ENCODE measurements around the gene SLK.

SLK gene

GRCh38 chr10:104056619-104057273 lies 89.8 kb downstream of the SLK start:
- H3K4me3 ChIP-seq (ENCODE audit: insufficient read depth, low read length, poor library complexity, severe bottlenecking): no peak overlapping the region
- no peak overlapping the region for H2AFZ ChIP-seq (ENCODE audit: low read depth, low read length, severe bottlenecking)
- H4K20me1 ChIP-seq (ENCODE audit: low read depth, low read length): no peaks in the 10 kb centered on the region
- H3K9ac ChIP-seq (ENCODE audit: low read length): no peak overlapping the region
- H3K27ac ChIP-seq (ENCODE audit: low read depth, low read length): no peak overlapping the region
- no peaks in the 10 kb centered on the region for H3K27me3 ChIP-seq (ENCODE audit: low read length)
- H3K36me3 ChIP-seq (ENCODE audit: low read length): no peaks in the 10 kb centered on the region
- H3K4me2 ChIP-seq (ENCODE audit: low read depth, low read length, poor library complexity, severe bottlenecking): no peak overlapping the region
- no peaks in the 10 kb centered on the region for H3K9me3 ChIP-seq (ENCODE audit: insufficient read depth, low read length)
- H3F3A ChIP-seq (ENCODE audit: insufficient read depth): no peaks in the 10 kb centered on the region
- TF ChIP-seq CTCF (IDR thresholded peaks at IDR 0.05; ENCODE audit: insufficient read depth, low read length, poor library complexity, severe bottlenecking) (no peak), EZH2phosphoT487 (conservative IDR thresholded peaks at IDR 0.05; ENCODE audit: low read length) (no peak)
- no peaks in the 10 kb centered on the region for H3K9me2 ChIP-seq (replicated peaks; ENCODE audit: insufficient read depth, low read length)
- H3K79me2 ChIP-seq (ENCODE audit: insufficient read depth, low read length): no peaks in the 10 kb centered on the region

DNA sequence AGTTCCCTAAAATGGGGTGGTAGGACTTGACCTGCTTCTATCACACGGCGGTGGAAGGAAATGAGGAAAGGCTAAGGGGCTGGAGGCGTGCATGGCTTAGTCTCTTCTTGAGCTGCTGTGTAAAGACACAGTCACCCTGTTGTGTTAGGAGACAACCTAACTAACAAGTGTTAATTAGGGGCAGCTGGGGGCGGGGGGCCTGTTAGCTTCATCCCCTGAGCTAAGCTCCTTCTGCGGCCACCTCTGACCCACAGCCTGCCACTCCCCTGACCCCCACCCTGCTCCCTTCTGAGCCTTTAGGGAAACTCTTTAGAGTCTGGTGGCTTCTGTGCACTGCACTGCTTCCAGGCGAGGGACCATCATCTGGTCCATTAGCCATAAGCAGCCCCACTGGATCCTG lies 90.8 kb downstream of the SLK start:
- TF ChIP-seq EZH2phosphoT487 (conservative IDR thresholded peaks at IDR 0.05; ENCODE audit: low read length): no peak
- no peaks in the 10 kb centered on the region for H4K20me1 ChIP-seq (ENCODE audit: low read depth, low read length)
- H3K27ac ChIP-seq (ENCODE audit: low read depth, low read length): no peak overlapping the region
- no peak overlapping the region for H2AFZ ChIP-seq (ENCODE audit: low read depth, low read length, severe bottlenecking)
- H3F3A ChIP-seq (ENCODE audit: insufficient read depth): no peaks in the 10 kb centered on the region
- no peaks in the 10 kb centered on the region for H3K36me3 ChIP-seq (ENCODE audit: low read length)
- H3K4me2 ChIP-seq (ENCODE audit: low read depth, low read length, poor library complexity, severe bottlenecking): no peak overlapping the region
- no peaks in the 10 kb centered on the region for H3K9me2 ChIP-seq (replicated peaks; ENCODE audit: insufficient read depth, low read length)
- no peaks in the 10 kb centered on the region for H3K27me3 ChIP-seq (ENCODE audit: low read length)
- H3K4me3 ChIP-seq (ENCODE audit: insufficient read depth, low read length, poor library complexity, severe bottlenecking): no peak overlapping the region
- no peaks in the 10 kb centered on the region for H3K9me3 ChIP-seq (ENCODE audit: insufficient read depth, low read length)
- no peaks in the 10 kb centered on the region for H3K79me2 ChIP-seq (ENCODE audit: insufficient read depth, low read length)
- H3K9ac ChIP-seq (ENCODE audit: low read length): no peak overlapping the region

- Histone ChIP-seq H3K79me2 (ENCODE audit: insufficient read depth, low read length) (no peaks in the 10 kb centered on the region), H3K4me2 (ENCODE audit: low read depth, low read length, poor library complexity, severe bottlenecking) (no peak overlapping the region), H3K27me3 (ENCODE audit: low read length) (no peaks in the 10 kb centered on the region), H4K20me1 (ENCODE audit: low read depth, low read length) (no peaks in the 10 kb centered on the region), H3K9me3 (ENCODE audit: insufficient read depth, low read length) (no peaks in the 10 kb centered on the region), H3F3A (ENCODE audit: insufficient read depth) (no peaks in the 10 kb centered on the region), H3K9ac (ENCODE audit: low read length) (no peak overlapping the region), H3K27ac (ENCODE audit: low read depth, low read length) (no peak overlapping the region), H2AFZ (ENCODE audit: low read depth, low read length, severe bottlenecking) (no peak overlapping the region), H3K4me3 (ENCODE audit: insufficient read depth, low read length, poor library complexity, severe bottlenecking) (no peak overlapping the region), H3K36me3 (ENCODE audit: low read length) (no peaks in the 10 kb centered on the region), H3K9me2 (replicated peaks; ENCODE audit: insufficient read depth, low read length) (no peaks in the 10 kb centered on the region)
- TF ChIP-seq CTCF (IDR thresholded peaks at IDR 0.05; ENCODE audit: insufficient read depth, low read length, poor library complexity, severe bottlenecking): no peak
- TF ChIP-seq EZH2phosphoT487 (conservative IDR thresholded peaks at IDR 0.05; ENCODE audit: low read length): no peak
Observed at GRCh38 chr10:104059364-104059763, 92.4 kb downstream of the SLK start.

DNA sequence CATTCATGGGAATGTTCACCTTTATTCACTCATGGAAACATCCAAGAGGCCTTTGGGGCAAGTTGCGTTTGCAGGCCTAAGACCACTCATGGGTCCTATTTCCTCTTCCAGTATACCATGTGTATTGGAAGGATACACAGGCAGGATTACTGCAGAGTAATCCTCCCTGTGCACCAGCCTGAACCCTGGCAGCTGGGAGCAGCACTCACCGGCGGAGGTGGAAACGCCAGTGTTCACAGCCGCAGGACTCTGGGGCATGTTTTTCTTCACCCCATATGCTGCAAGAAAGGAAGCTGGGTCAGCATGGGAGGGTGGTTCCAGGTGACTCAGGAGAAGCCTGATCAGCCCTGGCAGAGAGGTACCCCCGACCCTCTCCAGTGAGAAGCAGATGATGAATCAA lies 94.3 kb downstream of the SLK start:
- H3K4me3 ChIP-seq (ENCODE audit: insufficient read depth, low read length, poor library complexity, severe bottlenecking): no peak overlapping the region
- H3K36me3 ChIP-seq (ENCODE audit: low read length): no peaks in the 10 kb centered on the region
- no peaks in the 10 kb centered on the region for H3K79me2 ChIP-seq (ENCODE audit: insufficient read depth, low read length)
- TF ChIP-seq CTCF (IDR thresholded peaks at IDR 0.05; ENCODE audit: insufficient read depth, low read length, poor library complexity, severe bottlenecking): no peak
- no peak for TF ChIP-seq EZH2phosphoT487 (conservative IDR thresholded peaks at IDR 0.05; ENCODE audit: low read length)
- H4K20me1 ChIP-seq (ENCODE audit: low read depth, low read length): no peaks in the 10 kb centered on the region
- no peaks in the 10 kb centered on the region for H3K27me3 ChIP-seq (ENCODE audit: low read length)
- H3F3A ChIP-seq (ENCODE audit: insufficient read depth): no peaks in the 10 kb centered on the region
- H3K9ac ChIP-seq (ENCODE audit: low read length): no peak overlapping the region
- no peak overlapping the region for H3K27ac ChIP-seq (ENCODE audit: low read depth, low read length)
- H3K9me2 ChIP-seq (replicated peaks; ENCODE audit: insufficient read depth, low read length): no peaks in the 10 kb centered on the region
- H3K9me3 ChIP-seq (ENCODE audit: insufficient read depth, low read length): no peaks in the 10 kb centered on the region
- no peak overlapping the region for H2AFZ ChIP-seq (ENCODE audit: low read depth, low read length, severe bottlenecking)
- H3K4me2 ChIP-seq (ENCODE audit: low read depth, low read length, poor library complexity, severe bottlenecking): no peak overlapping the region
